IMR-90 (cell line): ENCODE data around the gene CACNA2D1. TPM values are rescaled to one million over a fixed set of nuclear protein-coding genes. Genes with fewer than 3 reads are reported as not detected.

Experiments used
- ATAC-seq: fragments of 200-7000 bp; cut with Tn5 transposase; 2 replicates; pipeline ENCODE4 v1.9.1; 2020; ENCODE audit warnings: low read depth, mild to moderate bottlenecking, moderate library complexity
- BruUV-seq: library from RNA; stranded (reverse); fragments of 400-500 nt; replicated peaks from 2 replicates; lab custom pipeline; 2021; lab: Mats Ljungman, UMichigan
- CTCF ChIA-PET: fragments of 300-600 bp; formaldehyde crosslinking; extraction: SDS; loops from one replicate; lab custom pipeline; 2021; ENCODE audit warnings: antibody characterized with exemption; lab: Yijun Ruan, JAX
- POLR2A ChIA-PET: fragments of 300-600 bp; sonication (Branson Sonifier 250); formaldehyde crosslinking; loops from one replicate; lab custom pipeline; 2022; ENCODE audit warnings: antibody characterized with exemption; ENCODE audit not compliant: unreplicated experiment; lab: Charles Lee
- DNase-seq: peaks from one replicate; pipeline ENCODE4 v3.0.0; 2013
- H2AFZ ChIP-seq: replicated peaks from 2 replicates; pipeline ENCODE3; 2013; ENCODE audit warnings: low read length, mild to moderate bottlenecking; ENCODE audit not compliant: poor library complexity
- H2AK5ac ChIP-seq: 2 replicates; pipeline ENCODE4 v1.6.1; 2013; ENCODE audit warnings: low read depth, low read length, inconsistent platforms
- H2AK9ac ChIP-seq: replicated peaks from 2 replicates; pipeline ENCODE3; 2013; ENCODE audit warnings: mild to moderate bottlenecking, low read depth, low read length, moderate library complexity; ENCODE audit not compliant: poor library complexity
- H2BK120ac ChIP-seq: 2 replicates; pipeline ENCODE4 v1.6.1; 2013; ENCODE audit warnings: low read depth, low read length, inconsistent platforms
- H2BK15ac ChIP-seq: 3 replicates; pipeline ENCODE4 v1.6.1; 2013; ENCODE audit warnings: low read depth, low read length, inconsistent platforms
- H2BK20ac ChIP-seq: 2 replicates; pipeline ENCODE4 v1.6.1; 2013; ENCODE audit warnings: low read depth, mild to moderate bottlenecking, inconsistent platforms, low read length, moderate library complexity
- H2BK5ac ChIP-seq: 2 replicates; pipeline ENCODE4 v1.6.1; 2013; ENCODE audit warnings: mild to moderate bottlenecking, low read depth, low read length, inconsistent platforms; ENCODE audit not compliant: poor library complexity, severe bottlenecking
- H3K14ac ChIP-seq: replicated peaks from 2 replicates; pipeline ENCODE4 v1.6.1; 2013; ENCODE audit warnings: low read depth, low read length, inconsistent platforms
- H3K18ac ChIP-seq: 2 replicates; pipeline ENCODE4 v1.6.1; 2013; ENCODE audit warnings: low read depth, low read length, control low read depth
- H3K23ac ChIP-seq: 2 replicates; pipeline ENCODE4 v1.6.1; 2013; ENCODE audit warnings: low read depth, low read length, inconsistent platforms
- H3K27ac ChIP-seq: 2 replicates; pipeline ENCODE4 v1.5.1; 2013; ENCODE audit warnings: mild to moderate bottlenecking, control low read depth, low read length; ENCODE audit not compliant: insufficient read depth
- H3K27me3 ChIP-seq: 2 replicates; pipeline ENCODE4 v1.6.1; 2013; ENCODE audit warnings: low read length; ENCODE audit not compliant: control insufficient read depth, insufficient read depth
- H3K36me3 ChIP-seq: 2 replicates; pipeline ENCODE4 v1.6.1; 2013; ENCODE audit warnings: low read length, mixed read lengths; ENCODE audit not compliant: control insufficient read depth, insufficient read depth
- H3K4ac ChIP-seq: 2 replicates; pipeline ENCODE4 v1.6.1; 2013; ENCODE audit warnings: low read depth, low read length, inconsistent platforms
- H3K4me1 ChIP-seq: 2 replicates; pipeline ENCODE4 v1.6.1; 2013; ENCODE audit warnings: low read length, mixed read lengths; ENCODE audit not compliant: control insufficient read depth, insufficient read depth
- H3K4me2 ChIP-seq: 2 replicates; pipeline ENCODE4 v1.6.1; 2013; ENCODE audit warnings: low read depth, mild to moderate bottlenecking, control low read depth, low read length, moderate library complexity
- H3K4me3 ChIP-seq: 2 replicates; pipeline ENCODE4 v1.5.1; 2013; ENCODE audit warnings: low read depth, mild to moderate bottlenecking, control low read depth, low read length, moderate library complexity; ENCODE audit not compliant: insufficient read depth
- H3K56ac ChIP-seq: 2 replicates; pipeline ENCODE4 v1.6.1; 2013; ENCODE audit warnings: low read length, inconsistent platforms; ENCODE audit not compliant: insufficient read depth; ENCODE audit errors: extremely low read depth
- H3K79me1 ChIP-seq, 2 experiments: 2 replicates each; pipeline ENCODE4 v1.6.1; 2013; ENCODE audit warnings: low read length in 2 of 2, inconsistent platforms in 1 of 2, low read depth in 1 of 2
- H3K9ac ChIP-seq: 2 replicates; pipeline ENCODE4 v1.6.1; 2013; ENCODE audit warnings: low read depth, low read length, control low read depth
- H3K9me1 ChIP-seq: 2 replicates; pipeline ENCODE4 v1.6.1; 2013; ENCODE audit warnings: low read length, inconsistent platforms; ENCODE audit not compliant: insufficient read depth
- H3K9me3 ChIP-seq: 2 replicates; pipeline ENCODE4 v1.6.1; 2013; ENCODE audit warnings: low read length; ENCODE audit not compliant: control insufficient read depth, insufficient read depth
- H4K20me1 ChIP-seq: 2 replicates; pipeline ENCODE4 v1.6.1; 2013; ENCODE audit warnings: low read length, inconsistent platforms; ENCODE audit not compliant: insufficient read depth
- H4K5ac ChIP-seq: 2 replicates; pipeline ENCODE4 v1.6.1; 2013; ENCODE audit warnings: mild to moderate bottlenecking, low read depth, low read length, control low read depth
- H4K8ac ChIP-seq, 2 experiments: 2 replicates each; pipeline ENCODE4 v1.6.1; 2013; ENCODE audit warnings: low read depth in 2 of 2, low read length in 2 of 2, control low read depth in 1 of 2, inconsistent platforms in 1 of 2
- H4K91ac ChIP-seq: 2 replicates; pipeline ENCODE4 v1.6.1; 2013; ENCODE audit warnings: low read depth, low read length, inconsistent platforms; ENCODE audit not compliant: insufficient read depth
- BHLHE40 ChIP-seq: fragments of 150-350 bp; IDR thresholded peaks from 2 replicates; pipeline ENCODE4 v1.6.1; 2016; ENCODE audit warnings: mild to moderate bottlenecking, low read depth, low read length
- POLR2A ChIP-seq: IDR thresholded peaks from 2 replicates; pipeline ENCODE4 v1.6.1; 2012; ENCODE audit warnings: mild to moderate bottlenecking, low read depth, low read length
- RAD21 ChIP-seq: IDR thresholded peaks from 2 replicates; pipeline ENCODE4 v1.6.1; 2012; ENCODE audit warnings: low read length, improper control_type of control experiment
- SMC3 ChIP-seq: fragments of 150-350 bp; IDR thresholded peaks from 2 replicates; pipeline ENCODE4 v1.6.1; 2016; ENCODE audit warnings: low read depth, mild to moderate bottlenecking, antibody characterized with exemption, low read length, moderate library complexity
- WGBS, 2 experiments: methylation state at CpG; one replicate each; pipeline versions ENCODE4 v1.1.5 to v1.1.7; 2013; ENCODE audit warnings: missing lambda C conversion rate in 2 of 2; ENCODE audit not compliant: insufficient read length in 1 of 2; ENCODE audit errors: extremely low coverage in 2 of 2; 5-methylcytosine and 5-hydroxymethylcytosine counted together
- dilution Hi-C: fragments of 300-500 bp; cut with HindIII; formaldehyde crosslinking; loops from one replicate; pipeline ENCODE4 v1.14.3; 2018; ENCODE audit warnings: low sequenced_read_pairs; ENCODE audit not compliant: unreplicated experiment
- in situ Hi-C: fragments of 300-500 bp; cut with MboI; formaldehyde crosslinking; loops from 3 replicates; pipeline ENCODE4 v1.14.3; 2019; ENCODE audit warnings: low sequenced_read_pairs, inconsistent platforms, mixed read lengths
- intact Hi-C: fragments of 100-400 bp; cut with micrococcal nuclease; formaldehyde crosslinking; loops from 2 replicates; pipeline ENCODE4 v1.10.0; 2022
- polyA plus RNA-seq, 3 experiments: library from polyadenylated mRNA; depleted of rRNA; stranded (reverse); fragments of >200 nt; gene quantifications; 2 replicates each; pipeline ENCODE4 v1.2.3, GENCODE V29; 2012; ENCODE audit warnings: low replicate concordance in 1 of 3
- total RNA-seq: library from RNA; depleted of rRNA; stranded (reverse); fragments of >200 nt; gene quantifications from 2 replicates; pipeline ENCODE4 v1.2.3, GENCODE V29; 2012

The CACNA2D1 gene
- total and polyA plus RNA-seq, 2 of the 4 experiments (the other 2 are of a cell fraction): 5.8 to 21.9 TPM

DNA sequence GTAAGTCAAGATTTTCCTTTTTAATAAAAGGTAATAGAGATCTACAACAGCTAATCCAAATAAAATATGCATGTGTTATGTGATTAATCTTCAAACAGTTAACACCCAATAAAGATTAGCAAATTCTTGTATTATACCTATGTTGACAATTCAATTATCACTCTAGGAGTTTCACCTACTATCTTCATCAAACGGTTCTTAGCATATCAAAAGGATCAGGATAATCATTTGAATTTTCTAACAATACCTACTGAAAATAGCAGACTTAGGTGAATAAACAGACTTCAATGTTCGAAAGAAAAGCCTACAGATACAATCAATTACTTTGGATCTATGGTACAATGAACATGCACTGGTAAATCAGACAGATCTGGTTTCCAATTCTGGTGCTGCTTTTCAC is 268.3 kb downstream of the CACNA2D1 start:
- Histone ChIP-seq H3K18ac (no peak overlapping the region), H3K79me1 (peaks cover 0 to 11% of the 10 kb centered on the region in 2 experiments; a peak in 2 of 4 replicates), H3K9me1 (peaks cover 3% of the 10 kb centered on the region; the same call in 1 of the 2 replicates), H2BK15ac (no peak overlapping the region), H4K8ac (no peak overlapping the region), H2AFZ (no peak overlapping the region), H3K4ac (no peak overlapping the region), H3K36me3 (no peaks in the 10 kb centered on the region), H3K4me2 (no peak overlapping the region), H3K27ac (no peak overlapping the region), H4K5ac (no peak overlapping the region), H2AK5ac (no peak overlapping the region), H3K9ac (no peak overlapping the region), H2BK120ac (no peak overlapping the region), H4K20me1 (no peaks in the 10 kb centered on the region), H3K4me1 (peaks cover 2% of the 10 kb centered on the region), H2BK5ac (no peak overlapping the region), H3K27me3 (no peaks in the 10 kb centered on the region), H3K56ac (no peak overlapping the region), H2AK9ac (no peak overlapping the region), H3K4me3 (no peak overlapping the region), H3K14ac (no peak overlapping the region), H4K91ac (no peak overlapping the region), H2BK20ac (no peak overlapping the region), H3K9me3 (no peaks in the 10 kb centered on the region), H3K23ac (no peak overlapping the region)
- in situ Hi-C loops: no loop called here
- ATAC-seq (no peak), DNase-seq (no peak)
- BruUV-seq: no TSS peak
- intact Hi-C loops: no loop called here
- TF ChIP-seq BHLHE40 (no peak), RAD21 (no peak), POLR2A (no peak), SMC3 (no peak)
- ChIA-PET CTCF (no interaction called here), POLR2A (no interaction called here)
- dilution Hi-C loops: no loop called here
- WGBS, 2 experiments: no CpG with 5 or more reads among the region's 2 CpGs
